Activated CD4-positive, CD25-positive, alpha-beta regulatory T cell treated with anti-CD3 and anti-CD28 coated beads, Interleukin-2, amount 50 U/mL, for 24 hours (primary cell): ENCODE measurements around the gene KPNA6.
"Not testable (repeated sequence)": the region's sequence is repeated elsewhere in the genome, so short reads cannot be mapped to it uniquely, and the experiment has no call there.

Experiments used
- ATAC-seq, 2 donors: fragments of 150-1000 bp; cut with Tn5 transposase; one replicate each; pipeline ENCODE4 v1.10.0; 2021; ENCODE audit warnings: mild to moderate bottlenecking in 1 of 2, moderate library complexity in 1 of 2

The KPNA6 gene

DNA sequence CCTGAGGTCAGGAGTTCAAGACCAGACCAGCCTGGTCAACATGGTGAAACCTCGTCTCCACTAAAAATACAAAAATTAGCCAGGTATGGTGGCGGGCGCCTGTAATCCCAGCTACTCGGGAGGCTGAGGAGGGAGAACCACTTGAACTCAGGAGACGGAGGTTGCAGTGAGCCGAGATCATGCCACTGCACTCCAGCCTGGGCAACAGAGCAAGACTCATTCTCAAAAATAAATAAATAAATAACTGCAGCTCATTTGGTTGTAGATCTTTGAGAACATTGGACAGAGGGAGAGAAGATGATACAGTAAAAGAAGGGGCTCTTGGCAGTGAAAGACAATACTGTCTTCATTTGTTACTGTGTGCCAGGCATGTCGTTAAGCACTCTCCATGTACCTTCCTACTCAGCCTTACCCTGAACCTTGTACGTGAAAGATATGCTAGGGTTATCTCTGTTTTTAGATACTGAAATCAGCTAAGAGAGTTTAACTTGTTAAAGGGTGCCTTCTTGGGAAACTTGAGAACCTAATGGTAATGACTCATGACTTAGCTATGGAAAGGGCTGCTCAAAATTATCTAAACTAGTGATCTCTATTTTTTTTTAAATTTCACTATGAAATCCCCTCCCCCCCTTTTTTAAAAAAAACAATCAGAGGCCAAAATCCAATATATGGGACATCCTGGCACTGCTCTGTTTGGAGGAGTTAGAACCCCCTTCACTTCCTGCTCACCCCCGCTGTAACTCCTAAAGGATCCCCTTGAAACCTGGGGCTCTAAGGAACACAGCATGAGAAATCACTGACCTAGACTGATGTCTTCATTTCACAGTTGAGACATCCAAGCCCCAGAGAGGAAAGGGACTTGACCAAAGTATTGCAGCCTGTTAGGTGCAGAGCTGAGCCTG lies 6.8 kb upstream of the KPNA6 start:
- no peak for ATAC-seq

DNA sequence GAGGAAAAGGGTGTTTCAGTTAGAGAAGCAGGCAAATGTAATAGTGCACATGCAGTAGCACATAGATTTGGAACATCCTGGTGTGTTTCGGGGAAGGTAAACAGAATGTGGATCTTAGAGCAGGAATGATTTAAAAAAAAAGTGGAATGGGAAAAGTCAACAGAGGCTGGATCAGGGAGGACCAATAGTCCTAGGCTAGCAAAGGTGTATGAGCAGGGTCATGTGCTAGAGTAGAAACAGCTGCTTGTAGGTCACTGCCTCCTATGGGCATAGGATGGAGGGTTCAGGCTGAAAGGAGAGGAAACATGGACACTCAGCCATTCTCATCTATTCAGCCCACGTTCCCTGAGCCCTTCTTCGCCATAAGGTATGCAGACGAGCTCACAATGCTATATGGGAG lies 3.7 kb upstream of the KPNA6 start:
- no peak for ATAC-seq

DNA sequence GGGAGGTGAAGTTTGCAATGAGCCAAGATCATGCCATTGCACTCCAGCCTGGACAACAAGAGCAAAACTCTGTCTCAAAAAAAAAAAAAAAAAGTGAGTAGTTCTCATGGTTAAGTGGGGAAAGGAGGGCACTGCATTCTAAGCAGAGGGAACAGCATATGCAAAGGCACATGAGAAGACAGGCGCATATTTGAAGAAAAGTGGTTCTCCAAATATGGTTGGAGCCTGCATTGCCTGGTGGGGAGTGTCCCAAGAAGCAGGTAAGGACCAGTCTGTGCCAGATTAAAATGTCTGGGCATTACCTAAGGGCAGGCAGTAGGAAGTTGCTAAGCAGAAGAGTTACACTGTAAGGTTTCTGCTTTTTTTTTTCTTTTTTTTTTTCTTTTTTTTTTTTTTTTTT lies 2.5 kb upstream of the KPNA6 start:
- ATAC-seq: no peak

DNA sequence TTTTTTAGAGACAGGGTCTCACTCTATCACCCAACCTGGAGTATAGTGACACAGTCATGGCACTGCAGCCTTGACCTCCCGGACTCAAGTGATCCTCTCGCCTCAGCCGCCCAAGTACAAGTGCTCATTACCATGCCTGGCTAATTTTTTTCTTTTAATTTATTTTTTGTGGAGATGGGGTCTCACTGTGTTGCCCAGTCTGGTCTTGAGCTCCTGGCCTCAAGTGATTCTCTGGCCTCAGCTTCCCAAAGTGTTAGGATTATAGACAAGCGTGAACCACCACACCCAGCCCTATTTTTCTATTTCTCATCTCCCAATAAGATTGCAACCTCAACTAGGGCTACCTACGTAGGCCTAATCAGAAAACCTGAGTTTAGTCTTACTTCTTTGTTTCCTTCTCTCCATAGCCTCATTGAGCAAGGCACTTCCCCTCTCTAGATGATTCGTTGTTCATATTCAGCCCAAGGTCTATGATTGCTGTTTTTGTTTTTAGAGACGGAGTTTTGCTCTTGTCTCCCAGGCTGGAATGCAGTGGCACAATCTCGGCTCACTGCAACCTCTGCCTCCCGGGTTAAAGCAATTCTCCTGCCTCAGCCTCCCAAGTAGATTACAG lies 1.1 kb upstream of the KPNA6 start:
- ATAC-seq: no peak

DNA sequence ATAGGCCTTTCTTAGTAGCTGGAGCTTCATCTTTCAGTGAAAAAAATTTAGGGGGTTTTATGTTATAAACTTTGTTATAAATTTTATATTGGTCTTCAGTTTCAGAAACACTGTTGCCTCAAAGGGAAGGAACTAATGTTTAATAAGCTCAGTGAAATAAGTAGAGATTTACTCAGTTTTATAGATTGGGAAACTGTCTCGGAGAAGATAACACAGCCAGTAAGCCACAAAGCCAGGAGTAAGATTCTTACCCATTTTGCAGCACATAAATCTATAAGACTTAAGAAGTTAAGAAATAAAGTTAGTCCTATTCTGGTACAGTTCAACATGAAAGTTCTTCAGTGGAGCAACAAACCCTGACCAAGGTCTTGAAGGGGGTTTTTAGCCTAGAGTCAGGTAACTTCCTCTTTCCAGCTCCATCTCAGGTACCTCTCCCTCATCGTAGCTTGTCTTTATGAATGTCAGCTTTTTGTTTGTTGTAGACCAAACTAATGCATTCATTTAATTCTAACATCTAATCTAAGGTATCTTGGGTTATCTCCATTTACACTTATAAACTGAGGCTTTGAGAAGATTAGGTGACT lies 3.3 kb downstream of the KPNA6 start:
- no peak for ATAC-seq

DNA sequence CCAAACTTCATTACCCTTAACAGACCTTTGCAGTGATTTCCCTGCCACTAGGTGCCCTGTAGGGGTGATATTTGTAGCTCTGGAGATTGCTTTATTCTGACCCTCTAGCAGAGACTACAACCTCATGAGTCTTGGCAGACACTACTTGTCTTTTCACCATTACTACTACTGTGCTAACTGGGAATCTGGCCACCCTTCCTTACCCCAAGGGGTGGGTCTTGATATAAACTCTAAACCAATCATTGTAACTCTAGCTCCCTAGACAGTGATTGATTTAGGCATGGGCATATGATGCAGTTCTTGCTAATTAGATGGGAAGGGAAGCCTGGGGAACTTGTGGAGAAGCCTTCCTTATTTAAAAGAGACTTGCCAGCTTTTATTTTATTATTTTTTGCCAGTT lies 3.9 kb downstream of the KPNA6 start:
- ATAC-seq: no peak

DNA sequence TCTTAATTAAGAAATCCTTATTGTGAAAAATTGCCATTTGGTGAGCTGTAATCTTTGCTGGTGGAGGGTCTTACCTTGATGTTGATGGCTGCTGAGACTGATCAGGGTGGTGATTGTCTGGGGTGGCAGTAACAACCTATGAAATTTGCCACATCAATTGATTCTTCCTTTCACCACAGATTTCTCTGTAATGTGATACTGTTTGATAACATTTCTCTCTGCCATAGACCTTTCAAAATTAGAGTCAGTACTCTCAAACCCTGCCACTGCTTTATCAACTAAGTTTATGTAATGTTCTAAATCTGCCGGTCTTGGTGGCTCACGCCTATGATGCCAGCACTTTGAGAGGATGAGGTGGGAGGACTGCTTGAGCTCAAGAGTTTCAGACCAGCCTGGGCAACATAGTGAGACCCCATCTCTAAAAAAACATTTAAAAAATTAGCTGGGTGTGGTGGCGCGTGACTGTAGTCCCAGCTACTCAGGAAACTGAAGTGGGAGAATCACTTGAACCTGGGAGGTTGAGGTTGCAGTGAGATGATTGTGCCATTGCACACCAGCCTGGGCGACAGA lies 5.0 kb downstream of the KPNA6 start:
- ATAC-seq: peak in 1 of 2 donors; percentile 12

DNA sequence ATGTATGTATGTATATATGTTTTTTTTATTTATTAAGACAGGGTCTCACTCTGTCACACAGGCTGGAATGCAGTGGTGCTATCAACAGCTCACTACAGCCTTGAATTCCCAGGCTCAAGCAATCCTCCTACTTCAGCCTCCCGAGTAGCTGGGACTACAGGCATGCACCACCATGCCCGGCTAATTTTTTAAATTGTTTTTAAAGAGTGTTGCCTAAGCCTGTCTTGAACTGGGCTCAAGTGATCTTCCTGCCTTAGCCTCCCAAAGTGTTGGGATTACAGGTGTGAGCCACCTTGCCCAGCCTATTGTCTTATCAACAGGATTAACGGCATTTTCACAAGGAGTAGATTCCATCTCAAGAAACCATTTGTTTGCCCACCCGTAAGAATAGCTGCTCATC lies 5.6 kb downstream of the KPNA6 start:
- ATAC-seq: not testable (repeated sequence)

DNA sequence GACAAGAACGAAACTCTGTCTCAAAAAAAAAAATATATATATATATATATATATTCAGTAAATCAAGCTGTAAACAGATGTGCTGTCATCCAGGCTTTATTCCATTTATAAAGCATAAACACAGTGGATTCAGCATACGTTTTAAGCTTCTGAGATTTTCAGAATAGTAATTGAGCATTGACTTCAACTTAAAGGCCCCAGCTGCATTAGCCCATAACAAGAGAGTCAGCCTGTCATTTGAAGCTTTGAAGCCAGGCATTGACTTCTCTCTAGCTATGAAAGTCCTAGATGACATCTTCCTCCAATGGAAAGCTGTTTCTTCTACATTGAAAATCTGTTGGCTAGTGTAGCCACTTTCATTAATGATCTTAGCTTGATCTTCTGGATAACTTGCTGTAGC lies 6.6 kb downstream of the KPNA6 start:
- ATAC-seq: no peak

DNA sequence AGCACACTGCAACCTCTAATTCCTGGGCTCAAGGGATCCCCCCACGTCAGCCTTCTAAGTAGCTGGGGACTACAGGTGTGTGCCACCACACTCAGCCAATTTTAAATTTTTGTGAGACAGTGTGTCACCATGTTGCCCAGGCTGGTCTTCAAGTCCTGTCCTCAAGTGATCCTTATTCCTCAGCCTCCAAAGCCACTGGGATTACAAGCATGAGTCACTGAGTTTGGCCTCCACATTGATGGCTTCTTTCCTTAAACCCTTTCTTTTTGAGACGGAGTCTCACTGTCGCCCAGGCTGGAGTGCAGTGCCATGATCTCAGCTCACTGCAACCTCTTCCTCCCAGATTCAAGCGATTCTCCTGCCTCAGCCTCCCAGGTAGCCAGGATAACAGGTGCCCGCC lies 7.6 kb downstream of the KPNA6 start:
- ATAC-seq: no peak

DNA sequence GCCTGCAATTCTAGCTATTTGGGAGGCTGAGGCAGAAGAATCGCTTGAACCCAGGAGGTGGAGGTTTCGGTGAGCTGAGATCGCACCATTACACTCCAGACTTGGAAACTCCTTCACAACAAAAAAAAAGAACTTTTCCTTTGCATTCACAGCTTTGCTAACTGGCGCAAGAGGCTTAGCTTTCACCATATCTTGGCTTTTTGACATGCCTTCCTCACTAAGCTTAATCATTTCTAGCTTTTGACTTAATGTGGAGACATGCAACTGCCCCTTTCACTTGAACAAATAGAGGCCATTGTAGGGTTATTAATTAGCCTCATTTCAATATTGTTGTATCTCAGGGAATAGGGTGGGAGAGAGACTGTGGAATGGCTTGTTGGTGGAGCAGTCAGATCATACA lies 8.7 kb downstream of the KPNA6 start:
- ATAC-seq: no peak

DNA sequence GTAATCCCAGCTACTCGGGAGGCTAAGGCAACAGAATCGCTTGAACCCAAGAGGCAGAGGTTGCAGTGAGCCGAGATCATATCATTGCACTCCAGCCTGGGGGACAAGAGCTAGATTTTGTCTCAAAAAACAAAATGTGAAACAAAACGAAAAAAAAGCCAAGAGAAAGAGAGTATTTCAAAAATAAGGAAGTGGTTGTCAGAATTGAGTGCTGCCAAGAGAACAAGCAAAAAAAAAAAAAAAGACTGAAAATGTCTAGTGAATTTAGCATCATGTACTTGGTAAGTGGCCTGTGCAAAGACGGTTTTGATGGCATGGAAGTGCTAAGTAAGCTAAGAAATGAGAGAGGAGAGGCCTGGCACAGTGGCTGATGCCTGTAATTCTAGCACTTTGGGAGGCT lies 14.3 kb downstream of the KPNA6 start:
- ATAC-seq: no peak

DNA sequence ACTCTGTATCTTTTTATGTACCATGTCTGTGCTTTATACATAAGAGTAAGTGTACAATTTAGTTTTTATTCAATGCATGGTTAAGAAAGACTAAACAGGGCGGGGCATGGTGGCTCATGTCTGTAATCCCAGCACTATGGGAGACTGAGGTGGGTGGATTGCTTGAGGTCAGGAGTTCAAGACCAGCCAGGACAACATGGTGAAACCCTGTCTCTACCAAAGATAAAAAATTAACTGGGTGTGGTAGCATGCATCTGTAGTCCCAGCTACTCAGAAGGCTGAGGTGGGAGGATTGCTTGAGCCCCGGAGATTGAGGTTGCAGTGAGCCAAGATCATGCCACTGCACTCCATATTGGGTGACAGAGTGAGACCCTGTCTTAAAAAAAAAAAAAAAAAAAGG lies 15.5 kb downstream of the KPNA6 start:
- ATAC-seq: not testable (repeated sequence)

DNA sequence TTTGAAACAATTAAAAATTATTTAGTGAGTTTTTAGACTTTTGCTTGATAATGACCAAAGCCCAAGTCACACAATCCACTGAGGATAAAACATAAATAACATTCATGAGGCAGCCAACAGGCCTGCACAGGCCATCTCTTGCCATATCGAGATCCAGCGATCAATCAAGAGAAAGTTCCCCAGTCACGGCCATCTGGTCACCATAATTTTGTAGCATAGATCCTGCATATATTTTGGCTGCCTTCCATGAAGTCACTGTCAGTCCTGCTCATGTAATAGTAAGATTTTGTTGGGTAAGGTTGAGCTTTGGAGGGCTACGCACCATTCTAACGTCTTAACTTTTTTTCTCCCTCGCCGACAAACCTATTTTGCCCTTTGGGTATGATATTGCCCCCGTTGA lies 17.5 kb downstream of the KPNA6 start:
- ATAC-seq: no peak

DNA sequence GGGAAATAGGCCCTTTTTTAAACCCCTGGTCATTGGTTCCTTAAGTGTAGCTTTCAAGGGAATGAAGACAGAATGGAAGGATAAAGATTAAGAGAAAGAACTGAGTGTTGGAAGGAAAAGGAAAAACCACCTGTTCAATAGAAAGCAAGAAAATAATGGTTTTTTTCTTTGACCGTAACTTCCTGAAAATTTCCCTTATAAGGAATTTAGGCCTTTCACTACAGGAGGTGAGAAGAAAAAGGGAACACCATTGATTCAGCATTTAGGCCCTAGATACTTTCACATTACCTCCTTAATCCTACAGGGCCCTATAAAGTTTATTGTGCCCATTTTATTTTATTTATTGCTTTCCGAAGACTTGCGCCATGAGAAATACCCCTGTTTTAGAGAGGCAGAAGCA lies 18.9 kb downstream of the KPNA6 start:
- no peak for ATAC-seq

DNA sequence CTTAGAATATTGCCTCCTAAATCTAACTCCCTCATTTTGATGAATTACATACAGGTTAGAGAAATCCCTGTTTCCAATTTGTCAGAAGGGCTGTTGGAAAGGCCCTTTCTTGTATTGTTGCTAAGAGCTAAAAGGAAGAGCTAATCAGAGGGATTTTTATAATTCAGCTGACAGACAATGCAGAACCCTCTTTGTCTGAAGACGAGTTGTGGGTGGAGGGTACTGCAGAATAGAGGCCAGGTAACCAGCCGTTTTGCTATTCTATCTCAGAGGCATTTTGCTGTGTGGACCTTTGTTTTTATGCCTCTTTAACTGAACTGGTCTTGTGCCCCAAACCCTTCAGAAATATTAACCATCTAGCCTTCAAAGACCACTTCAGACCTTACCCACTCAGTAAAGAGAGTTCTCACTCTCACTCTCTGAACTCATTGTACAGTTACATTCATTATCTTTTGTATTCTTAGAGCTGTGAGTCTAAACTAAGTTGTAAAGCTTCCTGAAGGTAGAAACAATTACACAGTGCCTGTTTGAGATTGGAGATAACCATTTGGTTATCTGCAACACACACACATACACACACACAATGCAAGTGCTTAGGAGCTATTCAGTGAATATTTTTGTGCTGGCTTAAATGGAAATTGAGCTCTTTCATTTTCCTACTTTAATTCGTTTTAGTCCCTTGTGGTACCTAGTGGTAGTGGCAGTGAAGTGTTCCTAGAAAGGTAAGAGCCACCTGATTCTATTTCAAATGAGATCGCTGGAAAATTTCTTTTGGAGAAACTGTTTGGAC lies 19.7 kb downstream of the KPNA6 start:
- ATAC-seq: no peak

DNA sequence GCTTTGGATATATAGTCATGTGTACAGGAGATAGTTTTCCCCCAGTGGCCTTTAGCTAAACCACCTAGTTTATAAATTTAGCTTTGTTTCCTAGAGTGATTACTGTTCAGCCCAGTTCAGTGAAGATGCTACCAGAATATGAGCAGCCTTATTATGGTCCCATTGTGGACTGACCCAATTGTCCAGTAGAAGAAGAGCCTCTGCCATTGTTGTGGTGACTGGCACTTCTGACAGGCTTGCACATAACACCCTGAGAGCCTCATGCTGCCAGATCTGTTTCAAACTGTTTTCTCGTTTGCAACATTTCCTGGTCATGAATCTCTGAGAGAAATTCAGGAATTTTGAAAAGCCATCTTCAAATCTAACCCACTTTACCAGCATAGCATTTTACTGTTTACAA lies 20.6 kb downstream of the KPNA6 start:
- no peak for ATAC-seq

DNA sequence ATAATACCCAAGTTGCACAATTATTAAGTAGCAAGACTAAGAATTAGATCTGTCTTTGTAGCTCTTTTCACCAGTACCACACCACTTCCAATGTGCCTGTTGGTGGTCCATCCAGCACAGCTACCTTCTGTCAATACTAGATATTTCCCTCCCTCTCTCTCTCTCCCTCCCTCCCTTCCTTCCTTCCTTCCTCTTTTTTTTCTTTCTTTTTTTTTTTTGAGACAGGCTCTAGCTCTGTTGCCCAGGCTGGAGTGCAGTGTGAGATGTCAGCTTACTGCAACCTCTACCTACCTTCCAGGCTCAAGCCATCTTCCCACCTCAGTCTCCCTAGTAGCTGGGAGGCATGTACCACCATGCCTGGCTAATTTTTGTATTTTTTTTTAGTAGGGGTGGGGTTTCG lies 21.1 kb downstream of the KPNA6 start:
- no peak for ATAC-seq

DNA sequence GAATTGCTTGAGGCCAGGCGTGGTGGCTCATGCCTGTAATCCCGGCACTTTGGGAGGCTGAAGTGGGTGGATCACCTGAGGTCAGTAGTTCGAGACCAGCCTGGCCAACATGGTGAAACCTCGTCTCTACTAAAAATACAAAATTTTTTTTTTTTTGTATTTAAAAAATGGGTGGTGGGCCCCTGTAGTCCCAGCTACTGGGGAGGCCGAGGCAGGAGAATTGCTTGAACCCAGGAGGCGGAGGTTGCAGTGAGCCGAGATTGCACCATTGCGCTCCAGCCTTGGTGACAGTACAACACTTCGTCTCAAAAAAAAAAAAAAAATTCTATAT lies 26.1 kb downstream of the KPNA6 start:
- ATAC-seq: not testable (repeated sequence)

DNA sequence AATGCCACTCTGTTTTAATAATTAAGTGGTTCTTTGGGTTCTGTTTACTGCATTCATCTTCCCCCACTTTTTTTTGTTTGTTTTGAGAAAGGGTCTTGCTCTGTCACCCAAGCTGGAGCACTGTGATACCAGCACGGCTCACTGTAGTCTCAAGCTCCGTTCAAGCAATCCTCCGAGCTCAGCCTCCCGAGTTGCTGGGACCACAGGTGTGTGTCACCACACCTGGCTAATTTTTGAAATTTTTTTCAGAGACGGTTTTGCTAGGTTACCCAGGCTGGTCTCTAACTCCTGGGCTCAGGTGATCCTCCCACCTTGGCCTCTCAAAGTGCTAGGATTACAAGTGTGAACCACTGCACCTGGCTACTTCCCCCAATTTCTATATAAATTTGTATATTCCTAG lies 29.3 kb downstream of the KPNA6 start:
- no peak for ATAC-seq

DNA sequence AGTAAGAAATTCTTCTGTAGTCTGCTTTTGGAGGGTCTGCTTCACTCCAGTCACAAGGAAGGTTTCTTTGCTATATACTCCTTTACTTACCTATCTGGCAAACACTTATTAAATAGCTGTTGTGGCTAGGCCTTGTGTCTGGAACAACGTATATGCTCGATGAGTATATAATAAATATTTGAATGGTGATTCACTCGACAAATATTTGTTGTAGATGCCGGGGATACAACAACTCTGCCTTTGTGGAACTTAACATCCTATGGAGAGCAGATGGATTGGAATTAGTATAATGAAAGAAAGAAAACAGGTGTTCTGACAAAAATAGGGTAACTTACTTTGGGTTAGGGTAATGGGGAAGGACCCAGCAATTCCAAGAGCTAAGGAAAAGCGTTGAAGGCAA lies 31.1 kb downstream of the KPNA6 start:
- ATAC-seq: no peak

DNA sequence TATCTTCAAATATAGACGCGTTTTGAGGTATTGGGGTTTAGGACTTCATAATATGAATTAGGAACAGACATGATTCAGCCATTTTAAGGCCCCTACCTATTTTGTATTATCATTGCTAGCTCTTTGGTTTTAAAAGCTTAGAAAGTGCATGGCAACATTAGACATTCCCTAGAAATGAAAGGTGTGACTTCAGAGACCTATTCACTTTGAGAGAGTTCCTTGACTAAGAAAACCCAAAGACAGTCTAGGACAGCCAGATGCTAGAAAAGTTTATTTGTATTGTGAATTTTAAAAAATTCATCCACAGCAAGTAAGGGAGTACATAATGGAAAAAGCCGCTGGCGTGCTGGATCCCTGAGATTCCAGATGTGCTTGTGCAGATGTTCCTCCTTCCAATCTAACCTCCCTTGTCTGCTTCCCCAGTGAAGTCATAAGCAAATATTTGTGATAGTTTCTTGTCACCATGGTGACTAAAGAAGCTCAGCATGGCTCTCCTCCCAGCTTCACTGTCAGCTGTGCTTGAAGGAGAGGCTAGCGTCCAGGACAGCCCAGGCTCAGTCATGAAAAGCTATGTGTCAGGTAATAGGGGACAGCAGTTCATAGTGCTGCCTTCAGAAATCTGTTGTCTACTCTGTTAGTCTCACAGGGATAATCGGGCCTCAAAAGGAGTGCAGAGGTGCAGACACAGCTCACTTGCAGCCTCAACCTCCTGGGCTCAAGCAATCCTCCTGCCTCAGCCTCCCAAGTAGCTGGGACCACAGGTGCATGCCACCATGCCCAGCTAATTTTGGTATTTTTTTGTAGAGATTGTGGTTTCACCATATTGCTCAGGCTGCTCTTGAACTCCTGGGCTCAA lies 34.8 kb downstream of the KPNA6 start:
- ATAC-seq: no peak
